IMR-90 (cell line): ENCODE results near the gene MED12L. TPM values are rescaled to one million over a fixed set of nuclear protein-coding genes. Genes with fewer than 3 reads are reported as not detected.

Source experiments
- ATAC-seq: fragments of 200-7000 bp; cut with Tn5 transposase; 2 replicates; pipeline ENCODE4 v1.9.1; 2020; ENCODE audit warnings: low read depth, mild to moderate bottlenecking, moderate library complexity
- BruUV-seq: library from RNA; stranded (reverse); fragments of 400-500 nt; replicated peaks from 2 replicates; lab custom pipeline; 2021; lab: Mats Ljungman, UMichigan
- CTCF ChIA-PET: fragments of 300-600 bp; formaldehyde crosslinking; extraction: SDS; loops from one replicate; lab custom pipeline; 2021; ENCODE audit warnings: antibody characterized with exemption; lab: Yijun Ruan, JAX
- POLR2A ChIA-PET: fragments of 300-600 bp; sonication (Branson Sonifier 250); formaldehyde crosslinking; loops from one replicate; lab custom pipeline; 2022; ENCODE audit warnings: antibody characterized with exemption; ENCODE audit not compliant: unreplicated experiment; lab: Charles Lee
- DNase-seq: peaks from one replicate; pipeline ENCODE4 v3.0.0; 2013
- H2AFZ ChIP-seq: replicated peaks from 2 replicates; pipeline ENCODE3; 2013; ENCODE audit warnings: low read length, mild to moderate bottlenecking; ENCODE audit not compliant: poor library complexity
- H2AK5ac ChIP-seq: 2 replicates; pipeline ENCODE4 v1.6.1; 2013; ENCODE audit warnings: low read depth, low read length, inconsistent platforms
- H2AK9ac ChIP-seq: replicated peaks from 2 replicates; pipeline ENCODE3; 2013; ENCODE audit warnings: mild to moderate bottlenecking, low read depth, low read length, moderate library complexity; ENCODE audit not compliant: poor library complexity
- H2BK120ac ChIP-seq: 2 replicates; pipeline ENCODE4 v1.6.1; 2013; ENCODE audit warnings: low read depth, low read length, inconsistent platforms
- H2BK15ac ChIP-seq: 3 replicates; pipeline ENCODE4 v1.6.1; 2013; ENCODE audit warnings: low read depth, low read length, inconsistent platforms
- H2BK20ac ChIP-seq: 2 replicates; pipeline ENCODE4 v1.6.1; 2013; ENCODE audit warnings: low read depth, mild to moderate bottlenecking, inconsistent platforms, low read length, moderate library complexity
- H2BK5ac ChIP-seq: 2 replicates; pipeline ENCODE4 v1.6.1; 2013; ENCODE audit warnings: mild to moderate bottlenecking, low read depth, low read length, inconsistent platforms; ENCODE audit not compliant: poor library complexity, severe bottlenecking
- H3K14ac ChIP-seq: replicated peaks from 2 replicates; pipeline ENCODE4 v1.6.1; 2013; ENCODE audit warnings: low read depth, low read length, inconsistent platforms
- H3K18ac ChIP-seq: 2 replicates; pipeline ENCODE4 v1.6.1; 2013; ENCODE audit warnings: low read depth, low read length, control low read depth
- H3K23ac ChIP-seq: 2 replicates; pipeline ENCODE4 v1.6.1; 2013; ENCODE audit warnings: low read depth, low read length, inconsistent platforms
- H3K27ac ChIP-seq: 2 replicates; pipeline ENCODE4 v1.5.1; 2013; ENCODE audit warnings: mild to moderate bottlenecking, control low read depth, low read length; ENCODE audit not compliant: insufficient read depth
- H3K27me3 ChIP-seq: 2 replicates; pipeline ENCODE4 v1.6.1; 2013; ENCODE audit warnings: low read length; ENCODE audit not compliant: control insufficient read depth, insufficient read depth
- H3K36me3 ChIP-seq: 2 replicates; pipeline ENCODE4 v1.6.1; 2013; ENCODE audit warnings: low read length, mixed read lengths; ENCODE audit not compliant: control insufficient read depth, insufficient read depth
- H3K4ac ChIP-seq: 2 replicates; pipeline ENCODE4 v1.6.1; 2013; ENCODE audit warnings: low read depth, low read length, inconsistent platforms
- H3K4me1 ChIP-seq: 2 replicates; pipeline ENCODE4 v1.6.1; 2013; ENCODE audit warnings: low read length, mixed read lengths; ENCODE audit not compliant: control insufficient read depth, insufficient read depth
- H3K4me2 ChIP-seq: 2 replicates; pipeline ENCODE4 v1.6.1; 2013; ENCODE audit warnings: low read depth, mild to moderate bottlenecking, control low read depth, low read length, moderate library complexity
- H3K4me3 ChIP-seq: 2 replicates; pipeline ENCODE4 v1.5.1; 2013; ENCODE audit warnings: low read depth, mild to moderate bottlenecking, control low read depth, low read length, moderate library complexity; ENCODE audit not compliant: insufficient read depth
- H3K56ac ChIP-seq: 2 replicates; pipeline ENCODE4 v1.6.1; 2013; ENCODE audit warnings: low read length, inconsistent platforms; ENCODE audit not compliant: insufficient read depth; ENCODE audit errors: extremely low read depth
- H3K79me1 ChIP-seq, 2 experiments: 2 replicates each; pipeline ENCODE4 v1.6.1; 2013; ENCODE audit warnings: low read length in 2 of 2, inconsistent platforms in 1 of 2, low read depth in 1 of 2
- H3K9ac ChIP-seq: 2 replicates; pipeline ENCODE4 v1.6.1; 2013; ENCODE audit warnings: low read depth, low read length, control low read depth
- H3K9me1 ChIP-seq: 2 replicates; pipeline ENCODE4 v1.6.1; 2013; ENCODE audit warnings: low read length, inconsistent platforms; ENCODE audit not compliant: insufficient read depth
- H3K9me3 ChIP-seq: 2 replicates; pipeline ENCODE4 v1.6.1; 2013; ENCODE audit warnings: low read length; ENCODE audit not compliant: control insufficient read depth, insufficient read depth
- H4K20me1 ChIP-seq: 2 replicates; pipeline ENCODE4 v1.6.1; 2013; ENCODE audit warnings: low read length, inconsistent platforms; ENCODE audit not compliant: insufficient read depth
- H4K5ac ChIP-seq: 2 replicates; pipeline ENCODE4 v1.6.1; 2013; ENCODE audit warnings: mild to moderate bottlenecking, low read depth, low read length, control low read depth
- H4K8ac ChIP-seq, 2 experiments: 2 replicates each; pipeline ENCODE4 v1.6.1; 2013; ENCODE audit warnings: low read depth in 2 of 2, low read length in 2 of 2, control low read depth in 1 of 2, inconsistent platforms in 1 of 2
- H4K91ac ChIP-seq: 2 replicates; pipeline ENCODE4 v1.6.1; 2013; ENCODE audit warnings: low read depth, low read length, inconsistent platforms; ENCODE audit not compliant: insufficient read depth
- NFE2L2 ChIP-seq: fragments of 150-350 bp; IDR thresholded peaks from 2 replicates; pipeline ENCODE4 v1.6.1; 2016; ENCODE audit warnings: low read depth, mild to moderate bottlenecking, low read length
- POLR2A ChIP-seq: IDR thresholded peaks from 2 replicates; pipeline ENCODE4 v1.6.1; 2012; ENCODE audit warnings: mild to moderate bottlenecking, low read depth, low read length
- WGBS, 2 experiments: methylation state at CpG; one replicate each; pipeline versions ENCODE4 v1.1.5 to v1.1.7; 2013; ENCODE audit warnings: missing lambda C conversion rate in 2 of 2; ENCODE audit not compliant: insufficient read length in 1 of 2; ENCODE audit errors: extremely low coverage in 2 of 2; 5-methylcytosine and 5-hydroxymethylcytosine counted together
- dilution Hi-C: fragments of 300-500 bp; cut with HindIII; formaldehyde crosslinking; loops from one replicate; pipeline ENCODE4 v1.14.3; 2018; ENCODE audit warnings: low sequenced_read_pairs; ENCODE audit not compliant: unreplicated experiment
- in situ Hi-C: fragments of 300-500 bp; cut with MboI; formaldehyde crosslinking; loops from 3 replicates; pipeline ENCODE4 v1.14.3; 2019; ENCODE audit warnings: low sequenced_read_pairs, inconsistent platforms, mixed read lengths
- intact Hi-C: fragments of 100-400 bp; cut with micrococcal nuclease; formaldehyde crosslinking; loops from 2 replicates; pipeline ENCODE4 v1.10.0; 2022
- polyA plus RNA-seq, 3 experiments: library from polyadenylated mRNA; depleted of rRNA; stranded (reverse); fragments of >200 nt; gene quantifications; 2 replicates each; pipeline ENCODE4 v1.2.3, GENCODE V29; 2012; ENCODE audit warnings: low replicate concordance in 1 of 3
- total RNA-seq: library from RNA; depleted of rRNA; stranded (reverse); fragments of >200 nt; gene quantifications from 2 replicates; pipeline ENCODE4 v1.2.3, GENCODE V29; 2012

MED12L gene
- total and polyA plus RNA-seq, 2 of the 4 experiments (the other 2 are of a cell fraction): 0.05 to 0.18 TPM

GRCh38 chr3:151351648-151352047 lies 266.2 kb downstream of the MED12L start:
- Histone ChIP-seq H4K5ac (no peak overlapping the region), H3K56ac (no peak overlapping the region), H3K27ac (no peak overlapping the region), H4K8ac (no peak overlapping the region), H3K23ac (no peak overlapping the region), H3K4ac (no peak overlapping the region), H2BK5ac (no peak overlapping the region), H2AK5ac (no peak overlapping the region), H3K27me3 (no peaks in the 10 kb centered on the region), H3K9me3 (no peaks in the 10 kb centered on the region), H2BK120ac (no peak overlapping the region), H3K4me1 (peaks cover 3% of the 10 kb centered on the region; the same call in 1 of the 2 replicates), H3K18ac (no peak overlapping the region), H2BK15ac (no peak overlapping the region), H3K36me3 (no peaks in the 10 kb centered on the region), H2BK20ac (no peak overlapping the region), H4K91ac (no peak overlapping the region), H3K4me3 (no peak overlapping the region), H2AK9ac (no peak overlapping the region), H3K4me2 (no peak overlapping the region), H2AFZ (no peak overlapping the region), H3K9ac (no peak overlapping the region), H3K9me1 (no peaks in the 10 kb centered on the region), H3K14ac (no peak overlapping the region), H4K20me1 (no peaks in the 10 kb centered on the region), H3K79me1 (no peaks in the 10 kb centered on the region)
- in situ Hi-C loops: no loop called here
- intact Hi-C loops: no loop called here
- CTCF ChIA-PET: interaction anchor here (0.5 to 0.9 kb wide), 4 partner anchors 11 to 66 kb away, joined by 3 read pairs; no protein-coding TSS in a partner anchor
- DNase-seq (no peak), ATAC-seq (no peak)
- WGBS, 2 experiments: no CpG with 5 or more reads among the region's 4 CpGs
- no peak for TF ChIP-seq POLR2A
- TF ChIP-seq NFE2L2: no peak
- no TSS peak for BruUV-seq
- POLR2A ChIA-PET: no interaction called here
- dilution Hi-C loops: no loop called here
